Measurements from ENCODE around the gene LY9. TPM values are rescaled to one million over a fixed set of nuclear protein-coding genes. Genes with fewer than 3 reads are reported as not detected.

The LY9 gene
- total RNA-seq, 1 experiment from 2014 or later: not detected

GRCh38 chr1:160819186-160819585 lies 23.2 kb downstream of the LY9 start:
- Histone ChIP-seq H2BK20ac (ENCODE audit: low read depth, low read length, poor library complexity, severe bottlenecking) (no peak overlapping the region), H2AK5ac (ENCODE audit: insufficient read length, low read length) (no peak overlapping the region), H3K27me3 (ENCODE audit: insufficient read depth, low read length) (no peaks in the 10 kb centered on the region), H3K79me2 (ENCODE audit: insufficient read depth, low read length) (no peaks in the 10 kb centered on the region), H3K4me1 (ENCODE audit: insufficient read depth, low read length) (no peaks in the 10 kb centered on the region), H3K27ac (ENCODE audit: insufficient read length, low read depth, low read length) (no peak overlapping the region), H2BK15ac (ENCODE audit: low read depth, low read length) (no peak overlapping the region), H4K91ac (ENCODE audit: insufficient read length, low read depth, low read length) (no peak overlapping the region), H2BK12ac (ENCODE audit: insufficient read length, low read depth, low read length) (no peak overlapping the region), H3K56ac (ENCODE audit: insufficient read length, low read depth, low read length) (no peak overlapping the region), H4K20me1 (ENCODE audit: control insufficient read depth, insufficient read depth, insufficient read length) (no peaks in the 10 kb centered on the region), H3T11ph (ENCODE audit: low read length) (no peak overlapping the region), H2AFZ (ENCODE audit: low read length) (no peak overlapping the region), H2BK120ac (ENCODE audit: low read depth, low read length, poor library complexity, severe bottlenecking) (no peak overlapping the region), H3K9me3 (ENCODE audit: control insufficient read depth, low read depth, low read length) (no peaks in the 10 kb centered on the region), H3K14ac (ENCODE audit: insufficient read depth, low read length) (no peak overlapping the region), H3K9ac (ENCODE audit: extremely low read depth, insufficient read length, low read length) (no peak overlapping the region), H3K18ac (ENCODE audit: insufficient read length, low read depth, low read length) (no peak overlapping the region), H4K8ac (replicated peaks; ENCODE audit: insufficient read length, low read depth, low read length) (no peak overlapping the region), H3K23ac (ENCODE audit: insufficient read length, low read depth, low read length) (no peak overlapping the region), H3K4ac (ENCODE audit: low read depth, low read length) (no peak overlapping the region), H4K5ac (ENCODE audit: insufficient read length, low read depth, low read length) (no peak overlapping the region), H3K79me1 (ENCODE audit: insufficient read depth, low read depth, low read length, poor library complexity, severe bottlenecking) (no peaks in the 10 kb centered on the region), H3K4me2 (ENCODE audit: insufficient read depth, insufficient read length, low read length) (no peak overlapping the region), H2BK5ac (ENCODE audit: insufficient read length, low read length) (no peak overlapping the region), H3K23me2 (ENCODE audit: insufficient read length, low read depth, low read length, poor library complexity, severe bottlenecking) (no peaks in the 10 kb centered on the region)
- Mint-ChIP-seq H3K4me3 (no peak overlapping the region), H3K36me3 (ENCODE audit: insufficient read depth in 1 of 3, low read depth in 3 of 3) (no peaks in the 10 kb centered on the region), H3K9me3 (no peaks in the 10 kb centered on the region; a peak in 1 of 5 replicates), H3K4me1 (peaks cover 10 to 11% of the 10 kb centered on the region in 2 experiments), H3K27ac (no peak overlapping the region), H3K27me3 (ENCODE audit: low read depth) (no peaks in the 10 kb centered on the region; the same call in none of the 2 replicates)
- DNase-seq: no peak
- no CpG with 5 or more reads among the region's 3 CpGs for WGBS (ENCODE audit: extremely low coverage, insufficient read length, low lambda C conversion rate)
- TF ChIP-seq CTCF (conservative IDR thresholded peaks at IDR 0.05): no peak
